Astrocyte of the spinal cord (primary cell): Measurements from ENCODE around the gene SASH1.

Experiments used
- DNase-seq: peaks from one replicate; pipeline ENCODE4 v3.0.0; 2011; ENCODE audit warnings: low read depth, low spot score
- H3K4me3 ChIP-seq: 2 replicates; pipeline ENCODE4 v1.5.1; 2011; ENCODE audit warnings: low read depth, mild to moderate bottlenecking, low read length, moderate library complexity
- CTCF ChIP-seq: IDR thresholded peaks from 2 replicates; pipeline ENCODE4 v1.5.1; 2012; ENCODE audit warnings: low read depth, mild to moderate bottlenecking, low read length, inconsistent platforms
- in situ Hi-C: cut with HindIII; loops from 2 replicates; pipeline ENCODE4 v1.10.0; 2017; ENCODE audit warnings: low sequenced_read_pairs

Gene SASH1

GRCh38 chr6:148514091-148514845 lies 171.6 kb downstream of the SASH1 start:
- no peak for DNase-seq
- in situ Hi-C loops, result no loop called here
- TF ChIP-seq CTCF, result no peak
- H3K4me3 ChIP-seq, result no peak overlapping the region

GRCh38 chr6:148516217-148516616 lies 173.6 kb downstream of the SASH1 start:
- no peak for DNase-seq
- H3K4me3 ChIP-seq, result no peak overlapping the region
- in situ Hi-C loops, result no loop called here
- TF ChIP-seq CTCF, result no peak

- TF ChIP-seq CTCF, result no peak
- in situ Hi-C loops, result no loop called here
- no peak overlapping the region for H3K4me3 ChIP-seq
- DNase-seq, result no peak
These were observed 174.0 kb downstream of the SASH1 start for GRCh38 chr6:148516617-148517016.

- no peak overlapping the region for H3K4me3 ChIP-seq
- no peak for TF ChIP-seq CTCF
- DNase-seq, result no peak
- in situ Hi-C loops, result no loop called here
These were observed 174.8 kb downstream of the SASH1 start for GRCh38 chr6:148517470-148517869.

- H3K4me3 ChIP-seq, result no peak overlapping the region
- DNase-seq, result no peak
- no peak for TF ChIP-seq CTCF
- in situ Hi-C loops, result no loop called here
These were observed 176.0 kb downstream of the SASH1 start for GRCh38 chr6:148518511-148519156.

- no peak for TF ChIP-seq CTCF
- H3K4me3 ChIP-seq, result no peak overlapping the region
- no peak for DNase-seq
- in situ Hi-C loops, result no loop called here
These were observed 177.6 kb downstream of the SASH1 start for GRCh38 chr6:148520109-148520841.
